HG02943 (cell line): ENCODE measurements around the gene SLC6A7.

Experiments used
- ATAC-seq: cut with Tn5 transposase; IDR thresholded peaks from one replicate; pipeline ENCODE4 v1.9.1; 2021; ENCODE audit warnings: mild to moderate bottlenecking, low read depth, moderate library complexity; ENCODE audit not compliant: unreplicated experiment

Gene SLC6A7

DNA sequence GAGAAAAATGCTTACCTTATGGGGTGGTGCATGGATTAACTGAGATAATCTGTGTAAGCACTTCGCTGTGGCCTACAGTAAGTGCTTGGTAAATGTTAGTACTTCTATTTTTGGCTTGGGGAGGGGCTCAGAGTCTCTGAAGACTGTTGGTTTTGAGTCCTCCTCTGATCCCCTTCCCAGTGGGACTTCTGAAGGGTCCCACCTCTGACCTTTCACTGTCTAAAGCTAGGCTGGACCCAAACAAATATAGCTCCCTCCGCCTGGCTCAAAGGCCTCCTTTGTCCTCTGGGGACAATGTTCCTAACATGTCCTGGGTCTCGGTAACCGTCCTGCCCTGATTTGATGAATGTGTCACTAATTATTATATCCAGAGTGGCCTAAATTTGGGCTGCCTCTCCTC, 64.9 kb downstream of the SLC6A7 start:
- ATAC-seq = no peak

DNA sequence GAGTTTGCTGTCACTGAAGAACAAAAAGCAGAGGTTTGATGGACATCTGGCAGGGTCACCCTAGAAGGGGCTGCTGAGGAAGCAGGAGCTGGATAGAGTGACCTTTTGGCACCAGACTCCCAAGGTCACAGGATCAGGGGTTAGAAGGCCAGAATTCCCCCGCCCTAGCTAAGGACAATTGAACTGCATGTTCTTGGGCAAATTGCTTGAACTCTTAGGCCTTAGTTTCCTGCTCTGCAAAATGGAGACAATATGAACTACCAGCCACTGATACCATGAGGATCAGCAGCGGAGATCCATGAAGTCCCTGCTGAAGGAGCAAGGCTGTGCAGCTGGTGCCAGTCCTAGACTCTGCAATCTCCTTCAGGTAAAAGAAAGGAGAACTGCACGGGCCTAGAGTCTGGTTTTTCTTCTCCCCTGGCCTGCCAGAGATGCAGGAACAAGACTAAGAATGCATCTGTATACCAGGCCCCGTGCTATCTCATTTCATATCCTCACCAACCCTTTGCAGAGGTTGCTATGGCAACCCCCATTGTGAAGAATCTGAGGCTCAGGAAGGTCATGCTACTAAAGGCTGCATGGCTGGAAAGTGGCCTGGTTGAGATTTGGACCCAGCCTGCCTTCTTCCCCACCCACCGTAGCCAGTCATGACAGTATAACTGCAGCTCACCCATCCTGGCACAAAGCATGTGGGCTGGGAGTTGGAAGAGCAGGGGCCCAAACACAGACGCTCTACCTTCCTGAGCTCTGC, 66.0 kb downstream of the SLC6A7 start:
- ATAC-seq = no peak

DNA sequence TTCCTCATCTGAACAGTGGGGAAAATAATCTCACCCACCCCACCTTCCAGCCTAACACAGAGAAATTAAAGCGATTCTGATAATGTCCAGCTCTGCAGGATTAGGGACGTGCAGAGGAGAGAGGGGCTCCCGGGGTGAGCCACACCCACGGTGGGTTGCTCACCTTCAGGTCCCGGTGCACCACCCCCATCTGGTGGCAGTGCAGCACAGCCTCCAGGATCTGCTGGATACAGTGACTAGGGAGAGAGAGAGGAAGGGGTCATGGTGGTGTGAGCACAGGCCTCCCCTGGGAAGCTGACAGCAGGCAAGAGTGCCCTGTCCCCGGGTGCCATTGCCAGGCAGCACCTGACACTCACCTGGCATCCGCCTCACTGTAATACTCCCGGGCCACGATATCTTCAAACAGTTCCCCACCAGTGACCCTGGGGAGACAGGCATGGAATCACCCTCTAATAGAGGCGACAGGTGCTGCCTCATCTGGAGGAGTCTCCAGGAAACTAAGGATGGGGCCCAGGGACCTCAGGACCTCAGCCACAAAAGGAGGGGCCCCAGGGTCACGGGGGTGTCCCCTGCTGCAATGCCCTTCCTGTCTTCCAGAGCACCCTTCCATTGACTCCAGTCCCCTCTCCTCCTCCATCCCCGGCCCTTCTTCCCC, 66.7 kb downstream of the SLC6A7 start:
- no peak for ATAC-seq

DNA sequence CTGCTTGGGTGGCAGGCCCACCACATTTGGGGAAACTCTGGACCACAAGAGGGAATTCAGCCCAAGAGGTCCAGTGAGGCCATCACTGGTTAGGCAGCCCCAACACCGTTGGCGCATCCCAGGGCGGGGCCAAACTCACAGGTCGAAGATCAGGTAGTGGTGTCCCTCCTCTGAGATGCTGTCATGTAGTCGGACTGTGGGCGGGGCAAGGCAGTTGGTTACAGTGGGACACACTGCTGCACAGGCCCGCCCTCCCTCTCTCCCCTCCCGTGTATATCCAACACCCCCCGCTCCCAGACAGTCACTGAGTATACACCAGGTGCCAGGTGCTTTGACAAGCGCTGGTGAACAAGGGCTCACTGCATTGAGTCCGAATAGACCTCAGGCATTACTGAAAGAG, 67.6 kb downstream of the SLC6A7 start:
- no peak for ATAC-seq

DNA sequence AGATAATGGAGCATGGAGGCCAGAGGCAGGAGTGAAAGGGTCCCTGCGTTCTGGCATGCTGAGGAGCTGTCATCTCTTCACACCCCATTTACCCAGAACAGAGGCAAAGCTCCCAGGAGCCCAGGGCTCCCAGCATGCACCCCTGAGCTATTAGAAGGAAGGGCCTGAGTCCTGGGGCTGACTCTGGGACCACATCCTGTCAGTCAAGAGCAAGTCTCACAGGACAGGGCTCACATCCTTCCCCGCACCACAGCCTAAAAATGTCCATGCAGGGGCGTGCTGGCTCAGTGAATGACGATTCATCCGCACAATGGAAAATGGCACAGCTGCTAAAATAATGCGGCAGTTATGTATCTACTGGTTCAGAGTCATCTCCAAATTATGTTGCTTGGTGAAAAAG, 68.3 kb downstream of the SLC6A7 start:
- ATAC-seq = no peak
